NK-92 treated with Interleukin-12 subunit alpha and Interleukin-12 subunit beta, amount 100 ng/mL, for 24 hours (cell line): ENCODE results near the gene SIPA1L3.
"Not testable (repeated sequence)": the region's sequence is repeated elsewhere in the genome, so short reads cannot be mapped to it uniquely, and the experiment has no call there.

Source experiments
- DNase-seq: peaks from one replicate; lab custom pipeline; 2025; lab: John Stamatoyannopoulos, UW

SIPA1L3 gene

DNA sequence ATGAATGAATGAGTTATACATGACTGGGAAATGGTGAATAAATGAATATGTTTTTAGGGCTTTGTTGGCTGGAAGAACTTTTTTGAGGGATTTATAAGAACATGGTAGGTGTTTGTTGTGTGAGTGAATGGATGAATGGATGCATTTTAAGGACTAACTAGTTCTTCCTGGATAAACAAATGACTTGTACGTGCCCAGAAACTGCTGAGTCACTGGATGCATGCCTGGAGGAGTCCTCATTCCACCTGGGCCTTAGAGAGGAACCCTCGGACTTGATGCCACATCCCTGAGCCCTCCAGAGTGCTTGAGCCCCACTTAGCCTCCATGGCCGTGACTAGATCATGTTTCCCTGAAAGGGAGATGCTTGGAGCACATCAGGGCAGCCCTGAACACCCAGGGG lies 163.6 kb downstream of the SIPA1L3 start:
- no peak for DNase-seq

DNA sequence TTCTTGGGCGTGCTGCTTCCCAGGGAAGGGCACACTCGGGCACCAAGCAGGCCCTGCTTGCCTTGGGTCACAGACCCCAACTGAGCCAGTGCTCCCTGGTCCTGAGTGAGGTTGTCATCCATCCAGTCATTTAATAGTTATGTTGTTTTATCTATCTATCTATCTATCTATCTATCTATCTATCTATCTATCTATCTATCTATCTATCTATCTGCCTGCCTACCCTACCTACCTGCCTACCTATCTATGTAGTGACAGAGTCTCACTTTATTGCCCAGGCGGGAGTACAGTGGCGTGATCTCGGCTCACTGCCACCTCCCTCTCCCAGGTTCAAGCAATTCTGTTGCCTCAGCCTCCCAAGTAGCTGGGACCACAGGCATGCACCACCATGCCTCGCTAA lies 164.0 kb downstream of the SIPA1L3 start:
- DNase-seq: not testable (repeated sequence)

DNA sequence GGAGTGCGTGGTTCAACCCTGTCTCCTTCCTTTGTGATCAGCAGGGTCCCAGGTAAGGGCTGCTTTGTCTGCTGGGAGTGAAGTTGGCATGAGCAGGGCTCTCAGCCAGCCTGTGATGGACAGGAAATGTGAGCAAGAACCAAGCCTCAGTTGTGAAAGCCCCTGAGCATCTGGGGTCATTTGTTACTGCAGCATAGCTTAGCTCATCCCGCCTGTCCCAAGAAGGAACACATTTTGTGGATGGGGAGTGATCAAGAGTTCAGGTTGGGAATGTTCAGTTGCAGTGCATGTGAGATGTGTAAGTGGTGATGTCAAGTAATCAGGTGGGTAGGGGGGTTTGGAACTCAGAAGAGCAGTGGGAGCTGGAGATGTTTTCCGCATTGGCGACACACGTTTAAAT lies 164.6 kb downstream of the SIPA1L3 start:
- no peak for DNase-seq

DNA sequence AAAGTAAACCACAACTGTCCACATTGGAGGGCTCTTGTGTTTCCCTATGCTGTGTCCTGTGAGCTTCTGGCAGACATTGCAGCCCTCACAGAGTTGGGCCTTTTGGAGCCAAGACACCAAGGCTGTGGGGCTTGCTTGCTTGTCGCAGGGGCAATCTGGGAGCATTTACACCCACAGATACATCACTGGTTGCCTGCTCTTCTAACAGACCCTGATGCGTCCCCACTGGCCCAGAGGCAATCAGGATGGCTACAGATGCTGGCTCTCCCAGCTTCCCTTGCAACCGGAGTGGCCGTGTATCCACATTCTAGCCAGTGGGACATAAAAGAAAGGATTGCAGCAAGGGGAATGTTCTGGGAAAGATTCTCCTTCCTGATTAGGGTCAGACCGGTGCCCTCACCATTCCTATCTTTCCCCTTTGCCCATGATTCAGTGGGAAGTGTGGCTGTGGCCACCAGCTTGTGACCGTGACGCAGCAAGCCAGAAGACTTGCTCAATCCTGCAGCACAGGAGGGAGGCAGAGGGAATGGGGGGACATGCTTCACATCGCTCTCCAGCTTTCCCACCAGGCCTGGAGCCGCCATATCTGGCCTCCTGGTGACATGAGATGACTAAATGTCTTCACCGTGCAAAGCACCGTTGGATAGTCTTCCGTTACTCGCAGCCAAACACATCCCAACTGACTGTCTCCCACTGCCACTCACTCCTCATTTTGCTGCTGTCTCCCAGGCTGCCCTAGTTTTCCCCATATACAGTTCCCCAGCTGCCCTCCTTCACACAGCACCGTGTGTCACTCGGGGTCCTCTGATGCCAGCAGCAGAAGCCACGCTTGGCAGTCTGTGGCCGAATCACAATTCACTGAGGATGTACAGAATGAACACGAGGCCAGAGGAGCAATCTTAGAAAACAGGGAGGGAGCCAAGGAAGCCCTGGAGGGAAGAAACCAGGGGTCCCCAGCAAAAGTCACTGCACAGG lies 166.1 kb downstream of the SIPA1L3 start:
- no peak for DNase-seq

DNA sequence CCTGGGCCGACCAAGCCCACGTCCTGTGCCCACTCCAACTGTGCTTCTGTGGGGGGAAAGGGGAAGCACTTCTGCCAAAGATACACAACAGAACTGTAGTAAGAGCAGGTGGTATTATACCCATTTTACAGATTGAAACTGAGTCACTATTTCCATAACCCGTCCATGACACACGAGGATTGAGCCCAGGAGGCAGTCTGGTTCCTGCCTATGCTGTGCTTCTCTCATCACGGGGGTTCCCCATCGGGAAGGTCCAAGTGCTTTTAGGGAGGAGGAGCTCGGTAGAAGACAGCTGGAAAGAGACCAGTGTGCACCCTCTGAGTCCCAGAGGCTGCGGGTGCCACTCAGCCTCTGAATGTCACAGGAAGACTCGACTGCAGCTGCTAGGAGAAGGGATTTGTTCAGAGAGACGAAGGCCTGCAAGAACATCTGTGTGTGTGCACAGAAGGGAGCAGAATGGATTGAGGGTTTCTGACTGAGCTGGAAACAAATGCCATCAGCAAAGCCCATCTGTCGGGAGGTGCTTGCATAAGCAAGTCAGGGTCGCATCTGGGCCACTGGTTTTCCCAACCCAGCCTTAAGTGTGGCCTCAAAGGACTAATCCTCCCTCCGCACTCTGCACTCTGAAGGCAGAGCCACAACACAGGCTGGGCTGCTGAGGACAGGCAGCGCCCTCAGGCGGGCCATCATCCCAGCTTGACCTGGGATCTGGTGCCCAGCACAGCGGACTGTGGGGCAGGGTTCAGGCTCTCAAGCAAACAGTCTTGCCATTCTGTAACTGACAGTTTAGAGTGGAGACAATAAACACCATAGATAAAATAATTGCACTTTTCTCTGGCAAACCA lies 167.1 kb downstream of the SIPA1L3 start:
- no peak for DNase-seq

DNA sequence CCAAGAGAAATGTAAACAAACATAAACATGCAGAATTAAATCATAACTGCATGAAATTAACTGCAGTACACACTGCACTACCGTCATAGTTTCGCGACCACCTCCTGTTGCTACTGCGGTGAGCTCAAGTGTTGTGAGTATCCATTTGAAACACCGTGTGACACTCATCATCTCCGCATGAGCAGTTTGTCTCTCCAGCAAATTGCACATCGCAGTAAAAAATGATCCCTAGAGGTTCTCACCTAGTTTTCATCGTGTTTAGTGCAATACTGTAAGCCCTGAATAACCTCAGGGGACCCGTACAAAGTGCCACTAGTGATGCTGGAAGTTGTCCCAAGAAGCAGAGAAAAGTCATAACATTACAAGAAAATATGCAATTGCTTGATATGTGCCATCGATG lies 169.3 kb downstream of the SIPA1L3 start:
- no peak for DNase-seq

DNA sequence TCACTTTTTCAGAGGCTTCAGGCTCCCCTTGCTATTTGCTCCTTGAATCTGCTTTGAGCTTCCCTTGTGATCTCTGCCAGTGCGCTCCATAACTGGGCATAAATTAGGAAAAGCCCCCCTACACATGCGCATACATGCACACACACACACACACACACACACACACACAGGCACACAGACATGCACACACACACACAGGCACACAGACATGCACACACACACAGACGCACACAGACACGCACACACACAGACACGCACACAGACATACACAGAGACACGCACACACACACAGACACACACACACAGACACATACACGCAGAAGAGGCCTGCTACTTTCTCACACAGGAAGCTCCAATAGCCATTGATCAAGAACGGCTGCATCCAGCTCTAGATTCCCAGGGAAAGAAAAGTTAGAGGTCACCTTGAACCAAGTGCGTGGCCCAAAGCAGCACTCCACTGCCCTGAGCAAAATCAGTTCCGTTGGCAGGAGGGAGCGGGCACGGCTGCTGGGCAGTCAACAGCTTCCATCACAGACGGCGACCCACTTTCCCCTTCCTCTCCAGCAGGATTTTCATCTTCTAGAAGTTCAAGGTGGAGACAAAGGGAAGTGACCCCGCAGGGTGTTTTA lies 171.4 kb downstream of the SIPA1L3 start:
- no peak for DNase-seq

DNA sequence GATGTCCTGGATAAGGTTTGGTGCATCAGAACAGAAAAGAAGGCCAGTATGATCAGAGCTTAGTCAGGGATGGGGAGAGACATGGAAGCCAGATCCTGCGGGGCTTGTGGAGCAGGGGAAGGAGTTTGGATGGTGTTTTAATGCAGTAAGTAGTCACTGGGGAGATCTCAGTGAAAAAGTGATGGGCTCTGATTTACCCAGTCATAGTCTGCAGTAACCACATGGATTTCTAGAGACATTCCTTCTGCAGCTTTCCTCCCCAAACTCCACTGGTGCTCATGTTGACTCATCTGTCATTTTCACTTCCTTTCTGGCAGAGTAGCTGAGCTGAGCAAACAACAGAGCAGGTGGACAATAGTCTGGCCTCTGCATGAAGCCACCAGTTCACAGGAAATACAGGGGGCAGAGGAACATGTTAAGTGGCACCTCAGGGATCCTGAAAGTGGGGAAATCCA lies 172.9 kb downstream of the SIPA1L3 start:
- DNase-seq: no peak

DNA sequence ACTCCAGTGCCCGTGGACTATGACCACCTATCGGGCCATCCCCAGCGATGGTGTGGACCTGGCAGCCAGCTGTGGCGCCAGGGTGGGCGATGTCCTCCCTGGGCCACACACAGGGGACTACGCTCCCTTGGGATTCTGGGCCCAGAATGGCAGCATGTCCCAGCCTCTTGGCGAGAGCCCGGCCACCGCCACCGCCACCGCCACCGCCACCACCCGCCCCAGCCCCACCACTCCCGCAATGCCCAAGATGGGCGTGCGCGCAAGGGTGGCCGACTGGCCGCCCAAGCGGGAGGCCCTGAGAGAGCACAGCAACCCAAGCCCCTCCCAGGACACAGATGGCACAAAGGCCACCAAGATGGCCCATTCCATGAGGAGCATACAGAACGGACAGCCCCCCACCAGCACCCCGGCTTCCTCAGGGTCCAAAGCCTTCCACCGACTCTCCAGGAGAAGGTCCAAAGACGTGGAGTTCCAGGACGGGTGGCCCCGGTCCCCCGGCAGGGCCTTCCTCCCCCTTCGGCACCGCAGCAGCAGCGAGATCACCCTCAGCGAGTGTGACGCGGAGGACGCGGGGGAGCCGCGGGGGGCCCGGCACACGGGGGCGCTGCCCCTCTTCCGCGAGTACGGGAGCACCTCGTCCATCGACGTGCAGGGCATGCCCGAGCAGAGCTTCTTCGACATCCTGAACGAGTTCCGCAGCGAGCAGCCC lies 174.7 kb downstream of the SIPA1L3 start:
- no peak for DNase-seq

DNA sequence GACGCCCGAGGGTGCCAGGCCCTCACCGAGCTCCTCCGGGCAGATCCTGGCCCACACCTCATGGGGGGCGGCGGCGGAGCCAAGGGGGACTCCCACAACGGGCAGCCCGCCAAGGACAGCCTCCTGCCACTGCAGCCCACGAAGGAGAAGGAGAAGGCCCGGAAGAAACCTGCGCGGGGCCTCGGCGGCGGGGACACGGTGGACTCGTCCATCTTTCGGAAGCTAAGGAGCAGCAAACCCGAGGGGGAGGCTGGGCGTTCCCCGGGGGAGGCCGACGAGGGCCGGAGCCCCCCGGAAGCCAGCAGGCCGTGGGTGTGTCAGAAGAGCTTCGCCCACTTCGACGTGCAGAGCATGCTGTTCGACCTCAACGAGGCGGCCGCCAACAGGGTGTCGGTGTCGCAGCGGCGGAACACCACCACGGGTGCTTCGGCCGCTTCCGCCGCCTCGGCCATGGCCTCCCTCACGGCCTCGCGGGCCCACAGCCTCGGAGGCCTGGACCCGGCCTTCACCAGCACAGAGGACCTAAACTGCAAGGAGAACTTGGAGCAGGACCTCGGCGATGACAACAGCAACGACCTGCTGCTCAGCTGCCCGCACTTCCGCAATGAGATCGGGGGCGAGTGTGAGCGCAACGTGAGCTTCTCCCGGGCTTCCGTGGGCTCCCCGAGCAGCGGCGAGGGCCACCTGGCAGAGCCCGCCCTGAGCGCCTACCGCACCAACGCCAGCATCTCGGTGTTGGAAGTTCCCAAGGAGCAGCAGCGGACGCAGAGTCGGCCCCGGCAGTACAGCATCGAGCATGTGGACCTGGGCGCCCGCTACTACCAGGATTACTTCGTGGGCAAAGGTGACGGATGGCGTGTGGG lies 175.5 kb downstream of the SIPA1L3 start:
- DNase-seq: no peak

DNA sequence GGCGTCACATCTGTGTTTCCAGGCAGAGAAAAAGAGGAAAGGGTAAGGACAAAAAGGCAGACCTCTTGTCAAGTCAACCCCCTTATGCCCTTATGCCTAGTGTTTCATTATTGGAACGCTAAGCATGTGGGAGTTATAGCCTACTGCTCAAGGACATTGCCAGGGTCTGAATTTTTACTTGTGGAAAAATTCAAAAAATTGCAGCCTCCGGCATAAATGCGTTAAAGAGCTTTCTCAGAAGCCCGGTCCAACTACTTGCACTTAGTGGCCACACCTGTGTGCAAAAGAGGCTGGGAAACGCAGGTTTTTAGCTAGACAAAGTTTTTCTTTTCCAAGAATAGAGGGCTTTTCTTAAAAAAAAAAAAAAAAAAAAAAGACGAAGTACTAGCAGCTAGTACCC lies 177.2 kb downstream of the SIPA1L3 start:
- no peak for DNase-seq

DNA sequence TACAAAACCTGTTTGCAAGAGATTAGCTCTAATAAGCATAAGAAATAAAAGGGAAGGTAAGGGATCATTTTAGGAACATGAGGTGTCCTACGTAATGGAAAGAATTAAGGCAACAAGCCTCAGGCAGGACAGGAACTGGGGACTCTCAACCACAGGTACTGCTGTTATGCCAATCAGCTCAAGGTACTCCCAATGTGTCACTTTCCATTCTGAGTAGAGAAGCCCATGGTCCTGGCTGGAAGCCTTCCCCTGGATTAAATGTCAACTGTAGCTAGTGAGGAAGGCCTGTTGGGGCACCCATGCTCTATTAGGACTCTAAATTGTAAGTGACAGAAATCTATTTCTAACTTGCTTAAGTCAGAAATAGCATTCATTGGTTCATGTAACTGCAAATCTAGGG lies 182.4 kb downstream of the SIPA1L3 start:
- DNase-seq: no peak

DNA sequence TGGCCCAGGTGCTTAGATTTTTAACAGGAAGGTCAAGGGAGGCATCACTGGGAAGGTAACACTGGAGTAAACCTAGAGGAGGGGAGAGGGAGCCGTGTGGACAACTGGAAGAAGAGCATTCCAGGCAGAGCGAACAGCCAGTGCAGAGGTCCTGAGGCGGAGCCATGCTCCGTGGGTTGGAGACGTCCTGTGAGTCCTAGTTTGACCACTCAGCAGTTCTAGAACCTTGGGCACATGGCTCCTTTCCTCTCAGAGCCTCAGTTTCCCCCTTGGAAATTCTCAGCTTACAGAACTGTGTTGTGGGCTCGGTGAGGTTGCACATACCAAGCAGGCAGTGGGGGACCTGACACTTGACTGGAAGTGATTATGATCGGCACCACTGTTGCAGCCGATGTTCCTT lies 186.1 kb downstream of the SIPA1L3 start:
- no peak for DNase-seq

DNA sequence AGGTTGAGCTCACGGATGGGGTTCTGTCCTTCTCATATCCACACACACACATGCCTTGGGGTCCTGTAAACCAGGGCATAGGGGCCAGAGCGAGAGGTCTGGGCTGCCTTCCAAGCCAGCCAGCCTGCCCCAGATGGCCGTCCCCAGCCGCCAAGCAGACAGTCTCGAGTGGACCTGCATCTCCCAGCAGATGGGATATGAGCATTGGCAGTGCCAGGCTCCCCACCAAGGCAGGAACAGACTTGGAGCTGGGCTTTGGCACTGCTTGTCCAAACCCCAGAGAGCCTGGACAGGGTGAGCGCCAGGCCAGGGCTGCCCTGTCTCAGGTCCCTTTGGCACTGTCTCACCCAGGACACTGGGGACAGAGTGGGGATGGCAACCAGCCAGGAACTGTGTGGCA lies 186.6 kb downstream of the SIPA1L3 start:
- no peak for DNase-seq

DNA sequence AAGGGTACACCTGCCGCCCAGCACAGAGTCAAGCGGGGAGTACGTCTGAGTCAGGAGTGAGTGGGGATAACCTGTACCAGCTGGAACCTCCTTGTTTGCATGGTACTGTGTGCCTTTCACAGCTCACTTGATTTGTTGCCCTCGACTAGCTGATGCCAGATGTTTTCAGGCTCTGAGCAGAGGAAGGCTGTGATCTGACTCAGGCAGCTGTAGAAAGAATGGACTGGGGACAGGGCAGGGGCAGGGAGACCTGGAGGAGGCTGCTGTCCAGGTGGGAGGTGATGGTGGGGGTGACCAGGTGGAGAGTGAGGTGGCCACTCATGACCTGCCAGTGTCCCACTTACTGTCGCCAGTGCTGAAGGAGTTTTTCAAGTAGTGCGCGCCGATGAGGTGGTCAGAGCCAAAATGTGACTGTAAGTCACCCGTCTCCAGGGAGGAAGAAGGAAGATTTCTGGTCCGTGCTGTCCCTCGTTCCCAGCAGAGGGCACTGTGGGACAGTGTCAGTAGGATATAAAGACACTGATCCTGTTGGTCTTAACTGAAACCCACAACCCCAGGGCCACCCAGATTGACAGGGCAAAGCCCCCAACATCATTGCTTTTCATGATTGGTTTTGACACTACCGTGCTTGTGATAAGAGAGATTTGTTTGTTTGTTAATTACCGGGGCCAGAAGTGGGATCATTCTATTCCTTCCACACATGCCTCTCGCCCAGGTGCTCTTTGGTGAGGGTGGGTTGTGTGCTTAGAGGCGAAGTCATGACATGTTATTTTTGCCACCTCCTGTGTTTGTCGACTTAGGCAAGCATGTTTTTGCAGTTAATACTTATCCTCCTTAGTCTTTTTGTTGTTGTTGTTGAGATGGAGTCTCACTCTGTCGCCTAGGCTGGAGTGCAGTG lies 188.7 kb downstream of the SIPA1L3 start:
- DNase-seq: no peak

DNA sequence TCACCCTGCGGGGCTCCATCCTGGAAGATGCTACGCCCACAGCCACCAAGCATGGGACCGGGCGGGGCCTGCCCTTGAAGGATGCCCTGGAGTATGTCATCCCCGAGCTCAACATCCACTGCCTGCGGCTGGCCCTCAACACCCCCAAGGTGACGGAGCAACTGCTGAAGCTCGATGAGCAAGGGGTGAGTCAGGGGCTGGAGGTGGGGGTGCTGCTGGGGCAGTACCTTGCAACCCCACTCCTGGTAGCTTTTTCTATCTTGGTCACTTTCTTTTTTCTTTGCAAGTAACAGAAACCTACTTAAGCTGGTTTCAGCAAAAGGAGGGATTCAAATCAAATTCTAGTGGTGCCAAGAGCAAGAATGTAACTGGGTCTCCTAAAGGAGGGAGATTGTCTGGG lies 193.0 kb downstream of the SIPA1L3 start:
- no peak for DNase-seq

DNA sequence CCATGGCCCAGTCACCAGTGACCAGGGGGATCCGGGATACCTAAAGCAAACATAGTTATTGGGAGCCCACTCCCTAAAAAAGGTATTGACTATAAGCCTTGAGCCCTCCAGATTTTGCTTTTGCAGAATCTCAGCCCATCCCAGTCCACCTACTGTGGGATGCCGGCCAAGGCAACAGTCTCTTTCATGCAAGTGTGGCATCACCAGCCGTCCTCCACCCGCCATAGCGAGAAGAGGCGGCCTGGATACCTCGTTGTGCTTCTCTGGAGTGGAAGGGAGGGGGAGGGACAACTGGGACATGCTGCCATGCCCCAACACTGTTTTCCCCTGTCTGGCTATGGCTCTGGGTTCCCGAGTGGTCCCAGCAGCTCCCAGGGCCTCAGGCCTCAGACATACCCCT lies 193.6 kb downstream of the SIPA1L3 start:
- no peak for DNase-seq

DNA sequence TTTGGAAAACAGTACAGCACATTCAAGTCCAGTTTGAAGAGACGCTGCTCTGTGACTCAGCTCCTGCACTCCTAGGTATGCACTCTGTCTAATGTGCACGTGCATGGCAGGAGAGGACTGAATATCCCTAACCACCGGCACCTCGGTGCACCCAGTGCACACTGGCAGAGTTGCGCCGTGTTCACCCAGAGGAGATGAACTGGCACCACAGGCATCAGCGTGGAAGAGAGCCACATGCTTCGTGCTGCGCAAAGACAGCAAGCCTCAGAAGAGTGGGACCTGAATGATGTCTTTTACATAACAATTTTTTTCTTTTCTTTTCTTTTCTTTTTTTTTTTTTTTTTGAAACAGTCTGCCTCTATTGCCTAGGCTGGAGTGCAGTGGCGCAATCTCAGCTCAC lies 194.7 kb downstream of the SIPA1L3 start:
- no peak for DNase-seq

DNA sequence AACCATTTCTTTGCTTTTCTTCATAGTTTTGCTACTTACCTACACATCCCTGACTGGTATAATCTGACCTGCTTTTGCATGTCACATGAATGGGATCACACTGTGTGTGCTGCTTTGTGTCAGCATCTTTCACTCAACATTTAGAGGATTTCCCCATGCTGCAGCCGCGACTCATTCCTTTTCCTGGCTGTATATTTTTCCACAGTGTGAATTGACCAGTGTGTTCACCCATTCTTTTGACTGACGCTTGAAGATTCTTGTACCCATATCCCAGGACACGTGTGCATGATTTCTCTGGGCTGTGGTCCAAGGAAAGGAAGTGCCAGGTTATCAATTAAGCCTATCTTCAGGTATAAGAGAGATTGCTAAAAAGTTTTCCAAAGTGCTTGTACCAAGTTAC lies 198.6 kb downstream of the SIPA1L3 start:
- DNase-seq: no peak

DNA sequence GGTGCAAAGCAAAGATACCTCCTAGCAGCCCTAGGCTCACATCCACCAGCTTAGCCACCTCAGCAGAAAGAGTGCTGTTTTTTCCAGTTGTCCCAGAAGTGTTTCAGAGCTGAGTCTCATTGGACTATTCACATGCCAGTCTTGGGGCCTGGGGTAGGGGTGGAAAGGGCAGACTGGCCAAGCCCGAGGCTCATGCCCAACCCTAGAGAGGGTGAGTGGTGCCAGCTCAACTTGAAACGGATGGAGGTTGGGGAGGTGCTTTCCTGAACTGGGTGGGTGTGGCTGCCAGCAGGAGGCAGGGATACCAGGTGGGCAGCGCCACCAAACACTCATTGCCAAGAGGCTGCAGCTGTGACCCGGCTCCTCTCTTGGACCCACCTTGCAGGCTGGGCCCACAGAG lies 200.1 kb downstream of the SIPA1L3 start:
- DNase-seq: no peak
